GM21529 (cell line): ENCODE results near the gene TINAG.

Experiments
- ATAC-seq: cut with Tn5 transposase; IDR thresholded peaks from one replicate; pipeline ENCODE4 v1.9.1; 2021; ENCODE audit not compliant: unreplicated experiment

TINAG gene, protein sequence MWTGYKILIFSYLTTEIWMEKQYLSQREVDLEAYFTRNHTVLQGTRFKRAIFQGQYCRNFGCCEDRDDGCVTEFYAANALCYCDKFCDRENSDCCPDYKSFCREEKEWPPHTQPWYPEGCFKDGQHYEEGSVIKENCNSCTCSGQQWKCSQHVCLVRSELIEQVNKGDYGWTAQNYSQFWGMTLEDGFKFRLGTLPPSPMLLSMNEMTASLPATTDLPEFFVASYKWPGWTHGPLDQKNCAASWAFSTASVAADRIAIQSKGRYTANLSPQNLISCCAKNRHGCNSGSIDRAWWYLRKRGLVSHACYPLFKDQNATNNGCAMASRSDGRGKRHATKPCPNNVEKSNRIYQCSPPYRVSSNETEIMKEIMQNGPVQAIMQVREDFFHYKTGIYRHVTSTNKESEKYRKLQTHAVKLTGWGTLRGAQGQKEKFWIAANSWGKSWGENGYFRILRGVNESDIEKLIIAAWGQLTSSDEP

DNA sequence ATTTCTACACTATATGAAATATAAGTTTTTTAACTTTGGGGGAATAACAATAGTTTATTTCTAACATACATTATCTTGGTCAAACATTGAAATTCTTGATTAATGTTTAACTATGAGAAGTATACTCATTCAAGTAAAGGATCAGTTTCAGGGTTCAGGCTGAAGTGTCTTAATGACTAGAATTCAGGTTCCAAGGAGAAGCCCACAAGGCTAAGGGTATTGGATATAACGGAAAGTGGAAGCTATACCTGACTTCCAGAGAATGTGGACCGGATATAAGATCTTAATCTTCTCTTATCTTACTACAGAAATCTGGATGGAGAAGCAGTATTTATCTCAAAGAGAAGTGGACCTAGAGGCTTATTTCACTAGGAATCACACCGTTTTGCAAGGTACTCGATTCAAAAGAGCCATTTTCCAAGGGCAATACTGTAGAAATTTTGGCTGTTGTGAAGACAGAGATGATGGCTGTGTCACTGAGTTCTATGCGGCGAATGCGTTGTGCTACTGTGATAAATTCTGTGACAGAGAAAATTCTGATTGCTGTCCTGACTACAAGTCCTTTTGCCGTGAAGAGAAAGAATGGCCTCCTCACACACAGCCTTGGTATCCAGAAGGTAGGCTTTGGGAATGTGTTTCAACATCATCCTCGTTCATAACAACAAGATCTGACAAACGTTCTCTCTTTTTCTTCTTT, at the start of gene TINAG:
TINAG (plus strand) TSS at position 153 of the 697 bp plus-strand sequence; CDS start at position 263, 110 bp downstream.
- no peak for ATAC-seq

GRCh38 chr6:54260025-54260424, 48.2 kb upstream of the TINAG start:
- ATAC-seq: no peak

- no peak for ATAC-seq
Observed at GRCh38 chr6:54262499-54262898, 45.7 kb upstream of the TINAG start.

DNA sequence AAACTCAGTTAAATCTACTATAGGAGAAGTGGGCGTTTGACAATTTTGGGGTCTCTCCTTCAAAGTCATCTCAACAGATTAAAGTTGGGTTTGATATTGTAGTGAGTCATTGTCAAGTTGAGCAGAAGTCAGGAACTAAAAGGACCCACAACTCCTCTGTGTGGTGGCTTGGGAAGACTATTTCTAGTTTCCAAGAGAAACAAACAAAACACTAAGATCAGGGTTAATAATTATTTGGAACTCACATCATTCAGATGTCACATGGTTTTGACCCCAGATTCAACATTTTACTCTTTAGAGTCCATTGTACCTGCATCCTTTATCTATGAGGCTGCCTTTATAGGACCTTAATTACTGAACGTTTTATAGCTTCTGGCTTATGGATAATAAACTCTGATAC, 45.3 kb upstream of the TINAG start:
- no peak for ATAC-seq

- ATAC-seq: no peak
Observed at GRCh38 chr6:54264581-54265272, 43.5 kb upstream of the TINAG start.

DNA sequence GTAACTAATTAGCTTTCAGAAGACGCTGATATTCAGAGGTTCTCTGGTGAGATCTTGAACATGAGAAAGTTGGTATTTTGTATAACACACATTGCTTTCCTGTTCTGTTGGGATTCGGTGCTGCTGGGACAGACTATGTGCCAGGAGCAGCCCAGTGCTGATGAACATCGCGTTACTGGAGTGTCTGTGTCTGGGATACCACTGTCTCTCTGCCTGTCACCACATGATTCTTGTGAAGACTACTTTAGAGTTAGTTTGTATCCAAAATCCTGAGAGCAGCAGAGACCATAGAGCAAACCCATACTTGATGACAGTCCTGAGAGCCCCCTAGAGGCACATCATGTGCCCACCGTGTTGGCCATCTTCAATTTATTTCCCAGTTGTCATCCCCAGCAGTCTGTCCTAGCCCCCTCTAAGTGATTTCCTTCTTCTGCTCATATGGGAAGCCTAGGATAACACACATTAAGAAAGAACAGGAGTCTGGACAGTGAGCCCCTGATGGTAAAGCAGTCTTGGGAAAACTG, 41.8 kb upstream of the TINAG start:
- no peak for ATAC-seq

DNA sequence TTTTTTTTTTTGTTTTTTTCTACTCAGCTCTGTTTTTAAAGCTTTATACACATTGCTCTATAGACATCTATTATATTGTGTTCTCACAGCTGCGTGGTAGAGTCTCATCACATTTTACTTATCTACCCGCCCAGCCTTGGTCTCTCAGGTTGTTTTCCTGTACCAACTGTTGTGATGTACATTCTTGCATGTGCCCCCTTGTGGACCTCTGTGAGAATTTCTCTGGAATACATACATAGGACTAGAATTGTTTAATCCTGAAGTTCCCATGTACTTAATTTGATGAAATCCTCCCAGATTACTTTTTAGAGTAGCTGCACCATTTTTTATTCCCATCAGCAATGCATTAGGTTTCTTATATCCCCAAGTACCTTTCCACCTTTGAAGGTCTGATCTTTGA, 40.4 kb upstream of the TINAG start:
- ATAC-seq: no peak

GRCh38 chr6:54273214-54273820, 34.9 kb upstream of the TINAG start:
- ATAC-seq: no peak

GRCh38 chr6:54274383-54274782, 33.9 kb upstream of the TINAG start:
- ATAC-seq: no peak

- ATAC-seq: no peak
Observed at GRCh38 chr6:54282186-54282585, 26.1 kb upstream of the TINAG start.

- no peak for ATAC-seq
Observed at GRCh38 chr6:54284161-54284860, 23.9 kb upstream of the TINAG start.

- ATAC-seq: no peak
Observed at GRCh38 chr6:54285595-54285994, 22.6 kb upstream of the TINAG start.

DNA sequence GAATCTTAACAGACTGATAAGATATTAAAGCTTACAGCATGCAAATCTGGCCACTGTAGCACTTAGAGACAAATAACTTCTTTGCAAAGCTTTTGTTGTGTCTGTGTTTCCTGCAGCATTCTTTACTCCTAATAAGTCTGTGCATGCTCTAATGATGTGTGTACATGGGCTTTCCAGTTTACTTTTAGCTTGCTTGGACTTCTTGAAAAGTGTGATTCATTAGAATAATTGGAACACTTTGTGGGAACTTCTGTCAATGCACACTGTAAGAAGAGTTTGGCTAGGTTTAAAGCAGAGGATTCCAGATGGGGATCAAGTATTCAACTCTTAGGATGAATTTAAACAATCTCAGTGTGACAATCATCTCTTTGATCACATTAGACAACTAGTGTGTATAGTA, 22.1 kb upstream of the TINAG start:
- ATAC-seq: no peak

DNA sequence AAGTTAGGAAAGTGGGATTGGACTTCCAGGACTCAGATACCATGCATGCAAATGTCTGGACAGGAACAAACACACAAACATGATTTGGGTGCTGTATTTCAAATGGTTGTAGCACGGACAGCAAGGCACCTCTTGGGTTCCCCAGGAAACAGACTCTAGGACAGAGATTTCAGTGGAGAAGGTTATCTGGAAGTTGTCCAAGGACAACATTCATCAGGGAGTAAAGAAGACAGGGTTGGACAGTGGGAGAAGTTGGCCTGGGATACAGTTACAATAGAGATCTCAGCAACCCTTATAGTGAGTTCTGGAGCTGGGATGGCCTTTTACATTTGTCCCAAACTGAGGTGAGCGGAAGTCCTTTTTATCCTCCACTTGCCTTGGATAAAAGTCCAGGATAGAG, 19.8 kb upstream of the TINAG start:
- no peak for ATAC-seq

DNA sequence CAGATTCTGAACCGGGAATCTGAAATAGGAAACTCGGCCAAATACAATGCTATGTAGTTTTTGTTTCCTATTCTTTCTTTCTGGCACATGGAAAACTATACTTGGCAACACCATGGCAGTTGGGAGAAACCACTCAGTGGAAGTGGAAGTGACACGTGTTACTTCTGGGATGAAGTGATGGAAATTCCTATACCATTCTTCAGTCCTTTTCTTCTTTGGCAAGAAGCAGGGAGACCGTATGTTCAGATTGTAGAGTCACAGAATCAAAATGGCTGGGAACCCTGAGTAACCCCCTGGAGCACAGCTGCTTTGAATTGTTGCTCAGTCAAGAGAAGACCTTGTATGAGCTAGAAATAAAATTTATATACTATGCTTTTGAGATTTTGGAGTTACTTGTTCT, 18.8 kb upstream of the TINAG start:
- no peak for ATAC-seq

DNA sequence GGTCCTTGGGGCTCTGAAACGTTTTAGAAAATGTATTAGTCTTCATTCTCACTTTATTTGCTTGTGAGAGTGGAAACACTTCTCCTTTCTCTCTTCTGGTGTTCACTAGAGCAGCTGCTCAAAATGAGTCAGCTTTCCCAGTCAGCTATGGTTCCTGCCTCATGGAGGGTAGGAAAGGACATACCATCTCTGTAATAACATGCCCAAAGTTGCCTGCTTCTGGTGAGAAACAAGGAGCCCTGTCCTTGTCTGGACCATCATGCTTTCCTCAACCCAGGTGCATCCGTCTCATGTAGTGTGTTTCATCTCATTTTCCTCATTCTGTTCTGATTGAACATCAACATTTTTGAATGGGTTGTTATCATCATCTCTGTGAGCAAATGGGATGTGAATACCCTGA, 17.1 kb upstream of the TINAG start:
- ATAC-seq: peak; percentile 72

DNA sequence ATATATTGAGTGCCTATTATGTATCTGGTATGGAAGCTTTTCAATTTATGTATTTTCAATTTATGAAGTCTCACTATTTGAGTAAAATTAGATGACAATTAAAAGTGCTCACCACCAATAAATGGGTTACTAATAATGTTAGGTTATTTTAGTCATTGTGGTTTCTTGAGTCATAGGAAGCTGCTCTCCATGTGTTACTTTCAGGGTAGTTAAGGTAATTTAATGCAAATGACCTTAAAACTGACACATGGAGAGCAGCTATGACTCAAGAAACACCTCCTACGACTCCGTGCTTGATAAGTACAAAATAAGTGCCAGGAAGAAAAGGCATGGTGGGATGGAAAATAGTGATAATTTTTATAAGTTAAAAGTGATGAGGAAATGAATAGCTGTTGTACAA, 16.5 kb upstream of the TINAG start:
- ATAC-seq: peak; percentile 88

GRCh38 chr6:54294965-54295532, 13.2 kb upstream of the TINAG start:
- ATAC-seq: no peak

- ATAC-seq: no peak
Observed at GRCh38 chr6:54299542-54300269, 8.5 kb upstream of the TINAG start.
